HepG2 (cell line): ENCODE results near the gene NOL4L. TPM values are rescaled to one million over a fixed set of nuclear protein-coding genes. Genes with fewer than 3 reads are reported as not detected.

Experiments used
- ARNTL ChIP-seq: sonication (generic); formaldehyde crosslinking; IDR thresholded peaks from 2 replicates; pipeline ENCODE4 v1.4.0; 2020; ENCODE audit warnings: mild to moderate bottlenecking, missing genetic modification reagents
- CHD4 ChIP-seq: fragments of 200-600 bp; sonication (generic); IDR thresholded peaks from 2 replicates; pipeline ENCODE4 v1.7.0; 2017; ENCODE audit warnings: mild to moderate bottlenecking, low read length, borderline replicate concordance
- DZIP1 ChIP-seq: sonication (generic); formaldehyde crosslinking; IDR thresholded peaks from 2 replicates; pipeline ENCODE4 v1.5.0; 2020; ENCODE audit warnings: mild to moderate bottlenecking, missing genetic modification reagents
- HINFP ChIP-seq: sonication (generic); formaldehyde crosslinking; IDR thresholded peaks from 2 replicates; pipeline ENCODE4 v1.4.0; 2020; ENCODE audit warnings: low read depth, mild to moderate bottlenecking, missing genetic modification reagents
- JDP2 ChIP-seq: sonication (generic); formaldehyde crosslinking; IDR thresholded peaks from 2 replicates; pipeline ENCODE4 v1.8.1; 2022; ENCODE audit warnings: missing genetic modification reagents, borderline replicate concordance
- KLF13 ChIP-seq: sonication (generic); formaldehyde crosslinking; IDR thresholded peaks from 2 replicates; pipeline ENCODE4 v1.4.0; 2020; ENCODE audit warnings: mild to moderate bottlenecking, missing genetic modification reagents
- PHF21A ChIP-seq: sonication (generic); formaldehyde crosslinking; IDR thresholded peaks from 2 replicates; pipeline ENCODE4 v1.5.0; 2020; ENCODE audit warnings: mild to moderate bottlenecking, missing genetic modification reagents
- SNAPC5 ChIP-seq: sonication (generic); formaldehyde crosslinking; IDR thresholded peaks from 2 replicates; pipeline ENCODE4 v1.8.1; 2023; ENCODE audit warnings: mild to moderate bottlenecking, missing genetic modification reagents, borderline replicate concordance
- ZBTB25 ChIP-seq: IDR thresholded peaks from 2 replicates; pipeline ENCODE4 v1.6.1; 2018; ENCODE audit warnings: missing genetic modification reagents
- ZNF101 ChIP-seq: sonication (generic); formaldehyde crosslinking; IDR thresholded peaks from 2 replicates; pipeline ENCODE4 v1.4.0; 2020; ENCODE audit warnings: mild to moderate bottlenecking, low read depth, missing genetic modification reagents, borderline replicate concordance
- ZNF275 ChIP-seq: sonication (generic); formaldehyde crosslinking; IDR thresholded peaks from 2 replicates; pipeline ENCODE4 v1.8.0; 2022; ENCODE audit warnings: missing genetic modification reagents, mild to moderate bottlenecking, inconsistent platforms, borderline replicate concordance
- polyA plus RNA-seq, 8 experiments: library from polyadenylated mRNA; depleted of rRNA in 3 of 8; stranded (reverse) in 7 of 8; unstranded in 1 of 8; fragments of >200 nt; fragmentation: Illumina TruSeq in 4 of 8; extraction: Trizol in 4 of 8; gene quantifications; 2 replicates each; pipeline versions ENCODE4 v1.2.1 to v1.2.3, GENCODE V29; 2011 to 2016; ENCODE audit warnings: low read depth in 4 of 8, missing spikeins in 1 of 8, mixed read lengths in 1 of 8; ENCODE audit not compliant: insufficient read depth in 1 of 8
- total RNA-seq, 5 experiments: library from RNA; depleted of rRNA; stranded (reverse); fragments of >200 nt; fragmentation: Illumina TruSeq; extraction: Trizol; gene quantifications; 2 replicates each; pipeline ENCODE4 v1.2.3, GENCODE V29; 2016; ENCODE audit warnings: low read depth in 1 of 5
- TF ChIP-seq, protein P1 (sequence below): fragments of 450-650 bp; IDR thresholded peaks from 2 replicates; pipeline ENCODE4 v1.6.1; 2017
- TF ChIP-seq, protein P2 (sequence below): sonication (generic); formaldehyde crosslinking; IDR thresholded peaks from 2 replicates; pipeline ENCODE4 v1.4.0; 2020; ENCODE audit warnings: missing genetic modification reagents, mild to moderate bottlenecking, borderline replicate concordance
- TF ChIP-seq, protein P3 (sequence below): sonication (generic); formaldehyde crosslinking; IDR thresholded peaks from 2 replicates; pipeline ENCODE4 v1.9.0; 2021; ENCODE audit warnings: missing genetic modification reagents, borderline replicate concordance

NOL4L gene
- total and polyA plus RNA-seq, 2 of the 13 experiments (the other 11 are each of a cell fraction or from before 2014, with no cell fraction given): 16.6 to 35.4 TPM

DNA sequence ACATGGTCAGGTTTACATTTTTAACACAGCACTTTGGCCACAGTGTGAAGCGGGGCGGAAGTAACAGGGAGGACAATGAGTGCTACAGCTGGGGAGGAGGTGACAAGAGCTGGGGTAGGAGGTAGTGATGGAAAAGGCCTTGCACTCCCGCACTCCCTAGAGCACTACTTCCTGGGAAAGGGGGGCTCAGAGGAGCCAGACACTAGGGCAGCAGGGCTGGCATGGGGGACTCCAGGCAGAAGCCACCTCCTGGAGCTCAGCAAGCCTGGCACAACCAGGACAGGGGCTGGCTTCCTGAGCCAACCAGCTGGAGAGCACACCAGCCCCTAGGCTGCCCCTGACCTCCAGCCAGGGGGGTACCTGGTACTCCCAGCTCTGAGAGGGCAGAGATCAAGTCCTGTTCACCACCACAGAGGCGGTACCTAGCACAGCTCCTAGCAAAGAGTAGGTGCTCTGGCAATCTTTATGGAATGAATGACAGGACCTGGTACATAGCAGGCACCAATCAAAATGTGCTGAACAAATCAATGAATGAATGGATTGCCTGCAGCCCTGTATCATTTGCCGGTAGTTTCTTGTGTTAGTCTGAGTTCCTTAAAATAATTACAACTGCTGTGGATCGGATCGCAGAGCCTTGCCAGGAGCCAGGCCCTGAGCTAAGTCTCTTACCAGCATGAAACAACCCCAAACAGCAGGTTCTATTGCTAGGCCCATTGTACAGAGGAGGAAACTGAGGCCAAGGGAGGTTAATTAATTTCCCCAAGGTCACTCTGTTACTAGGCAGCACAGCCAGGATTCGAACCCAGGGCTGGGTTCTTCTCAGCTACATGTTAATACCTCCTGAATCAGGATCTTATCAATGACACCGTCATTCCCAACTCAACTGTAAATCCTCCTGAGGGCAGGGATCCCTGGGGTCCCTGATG is 15.5 kb downstream of the NOL4L start (continued):
- TF ChIP-seq ZNF275 (CRISPR knock-in tag) (no peak), PHF21A (CRISPR knock-in tag) (no peak), JDP2 (CRISPR knock-in tag) (no peak), ZBTB25 (CRISPR knock-in tag) (no peak), CHD4 (peak; percentile 69), SNAPC5 (CRISPR knock-in tag) (no peak), DZIP1 (peak; percentile 88; the same call in 1 of the 2 replicates), KLF13 (CRISPR knock-in tag) (no peak), HINFP (CRISPR knock-in tag) (no peak), ZNF101 (CRISPR knock-in tag) (no peak), ARNTL (CRISPR knock-in tag) (no peak)
- TF ChIP-seq, protein P1, sequence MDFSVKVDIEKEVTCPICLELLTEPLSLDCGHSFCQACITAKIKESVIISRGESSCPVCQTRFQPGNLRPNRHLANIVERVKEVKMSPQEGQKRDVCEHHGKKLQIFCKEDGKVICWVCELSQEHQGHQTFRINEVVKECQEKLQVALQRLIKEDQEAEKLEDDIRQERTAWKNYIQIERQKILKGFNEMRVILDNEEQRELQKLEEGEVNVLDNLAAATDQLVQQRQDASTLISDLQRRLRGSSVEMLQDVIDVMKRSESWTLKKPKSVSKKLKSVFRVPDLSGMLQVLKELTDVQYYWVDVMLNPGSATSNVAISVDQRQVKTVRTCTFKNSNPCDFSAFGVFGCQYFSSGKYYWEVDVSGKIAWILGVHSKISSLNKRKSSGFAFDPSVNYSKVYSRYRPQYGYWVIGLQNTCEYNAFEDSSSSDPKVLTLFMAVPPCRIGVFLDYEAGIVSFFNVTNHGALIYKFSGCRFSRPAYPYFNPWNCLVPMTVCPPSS: no peak
- TF ChIP-seq, protein P2, sequence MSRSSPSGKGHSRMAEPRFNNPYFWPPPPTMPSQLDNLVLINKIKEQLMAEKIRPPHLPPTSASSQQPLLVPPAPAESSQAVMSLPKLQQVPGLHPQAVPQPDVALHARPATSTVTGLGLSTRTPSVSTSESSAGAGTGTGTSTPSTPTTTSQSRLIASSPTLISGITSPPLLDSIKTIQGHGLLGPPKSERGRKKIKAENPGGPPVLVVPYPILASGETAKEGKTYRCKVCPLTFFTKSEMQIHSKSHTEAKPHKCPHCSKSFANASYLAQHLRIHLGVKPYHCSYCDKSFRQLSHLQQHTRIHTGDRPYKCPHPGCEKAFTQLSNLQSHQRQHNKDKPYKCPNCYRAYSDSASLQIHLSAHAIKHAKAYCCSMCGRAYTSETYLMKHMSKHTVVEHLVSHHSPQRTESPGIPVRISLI (CRISPR knock-in tag): no peak
- TF ChIP-seq, protein P3, sequence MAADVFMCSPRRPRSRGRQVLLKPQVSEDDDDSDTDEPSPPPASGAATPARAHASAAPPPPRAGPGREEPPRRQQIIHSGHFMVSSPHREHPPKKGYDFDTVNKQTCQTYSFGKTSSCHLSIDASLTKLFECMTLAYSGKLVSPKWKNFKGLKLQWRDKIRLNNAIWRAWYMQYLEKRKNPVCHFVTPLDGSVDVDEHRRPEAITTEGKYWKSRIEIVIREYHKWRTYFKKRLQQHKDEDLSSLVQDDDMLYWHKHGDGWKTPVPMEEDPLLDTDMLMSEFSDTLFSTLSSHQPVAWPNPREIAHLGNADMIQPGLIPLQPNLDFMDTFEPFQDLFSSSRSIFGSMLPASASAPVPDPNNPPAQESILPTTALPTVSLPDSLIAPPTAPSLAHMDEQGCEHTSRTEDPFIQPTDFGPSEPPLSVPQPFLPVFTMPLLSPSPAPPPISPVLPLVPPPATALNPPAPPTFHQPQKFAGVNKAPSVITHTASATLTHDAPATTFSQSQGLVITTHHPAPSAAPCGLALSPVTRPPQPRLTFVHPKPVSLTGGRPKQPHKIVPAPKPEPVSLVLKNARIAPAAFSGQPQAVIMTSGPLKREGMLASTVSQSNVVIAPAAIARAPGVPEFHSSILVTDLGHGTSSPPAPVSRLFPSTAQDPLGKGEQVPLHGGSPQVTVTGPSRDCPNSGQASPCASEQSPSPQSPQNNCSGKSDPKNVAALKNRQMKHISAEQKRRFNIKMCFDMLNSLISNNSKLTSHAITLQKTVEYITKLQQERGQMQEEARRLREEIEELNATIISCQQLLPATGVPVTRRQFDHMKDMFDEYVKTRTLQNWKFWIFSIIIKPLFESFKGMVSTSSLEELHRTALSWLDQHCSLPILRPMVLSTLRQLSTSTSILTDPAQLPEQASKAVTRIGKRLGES (CRISPR knock-in tag): no peak
